Subcutaneous adipose tissue (tissue), 4 donors: ENCODE data around the gene COL24A1. TPM values are rescaled to one million over a fixed set of nuclear protein-coding genes. Genes with fewer than 3 reads are reported as not detected.

Experiments
- total RNA-seq, 4 donors: library from RNA; depleted of rRNA; stranded (reverse); fragments of >200 nt; gene quantifications; one replicate each; pipeline ENCODE4 v1.1.0, GENCODE V29; 2016
- TF ChIP-seq, protein P1 (sequence below): fragments of 450-650 bp; IDR thresholded peaks from one replicate; pipeline ENCODE4 v1.5.1; 2016; ENCODE audit warnings: low read depth, mild to moderate bottlenecking, control low read depth, antibody characterized with exemption, moderate library complexity

The COL24A1 gene
- total RNA-seq, 4 donors from 2014 or later, result 0.16 to 2.9 (median 1.3) TPM

DNA sequence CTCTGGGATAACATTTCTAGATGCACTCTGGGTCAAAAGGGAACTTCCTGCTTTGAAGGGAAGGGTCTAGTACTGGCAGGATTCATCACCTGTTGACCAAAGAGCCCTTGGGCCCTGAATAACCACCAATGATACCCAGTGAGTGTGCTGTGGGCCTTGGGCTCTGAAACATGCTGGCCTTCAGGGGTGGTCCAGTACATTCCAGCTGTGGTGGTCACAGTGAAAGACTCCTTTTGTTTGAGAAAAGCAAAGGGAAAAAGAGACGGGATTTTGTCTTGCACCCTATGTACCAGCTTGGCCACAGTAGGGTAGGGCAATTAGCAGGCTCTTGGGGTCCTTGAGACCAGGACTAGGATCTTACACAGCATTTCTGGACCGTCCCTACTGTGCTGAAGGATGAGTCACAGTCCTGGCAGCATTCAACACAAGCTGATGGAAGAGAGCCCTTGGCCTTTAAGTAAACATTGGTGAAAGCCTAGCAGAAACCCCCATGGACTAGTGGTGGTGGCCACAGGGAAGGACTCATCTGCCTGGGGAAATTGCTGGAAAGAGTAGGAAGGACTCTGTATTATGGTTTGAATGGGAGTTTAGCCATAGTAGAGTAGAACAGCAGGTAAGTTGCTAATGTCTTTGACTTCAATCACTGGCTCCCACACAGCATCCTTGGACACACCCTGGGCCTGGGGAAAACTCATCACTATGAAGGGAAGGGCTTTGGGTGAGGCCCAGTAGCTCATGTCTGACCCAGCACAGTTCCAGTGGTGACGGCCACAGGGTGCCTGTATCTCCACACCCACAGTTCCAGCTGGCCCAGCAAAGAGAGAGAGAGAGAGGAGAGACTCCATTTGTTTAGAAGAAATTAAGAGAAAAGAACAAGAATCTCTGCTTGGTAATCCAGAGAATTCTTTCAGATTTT is 87.5 kb downstream of the COL24A1 start:
- TF ChIP-seq, protein P1, sequence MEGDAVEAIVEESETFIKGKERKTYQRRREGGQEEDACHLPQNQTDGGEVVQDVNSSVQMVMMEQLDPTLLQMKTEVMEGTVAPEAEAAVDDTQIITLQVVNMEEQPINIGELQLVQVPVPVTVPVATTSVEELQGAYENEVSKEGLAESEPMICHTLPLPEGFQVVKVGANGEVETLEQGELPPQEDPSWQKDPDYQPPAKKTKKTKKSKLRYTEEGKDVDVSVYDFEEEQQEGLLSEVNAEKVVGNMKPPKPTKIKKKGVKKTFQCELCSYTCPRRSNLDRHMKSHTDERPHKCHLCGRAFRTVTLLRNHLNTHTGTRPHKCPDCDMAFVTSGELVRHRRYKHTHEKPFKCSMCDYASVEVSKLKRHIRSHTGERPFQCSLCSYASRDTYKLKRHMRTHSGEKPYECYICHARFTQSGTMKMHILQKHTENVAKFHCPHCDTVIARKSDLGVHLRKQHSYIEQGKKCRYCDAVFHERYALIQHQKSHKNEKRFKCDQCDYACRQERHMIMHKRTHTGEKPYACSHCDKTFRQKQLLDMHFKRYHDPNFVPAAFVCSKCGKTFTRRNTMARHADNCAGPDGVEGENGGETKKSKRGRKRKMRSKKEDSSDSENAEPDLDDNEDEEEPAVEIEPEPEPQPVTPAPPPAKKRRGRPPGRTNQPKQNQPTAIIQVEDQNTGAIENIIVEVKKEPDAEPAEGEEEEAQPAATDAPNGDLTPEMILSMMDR, result no peak

DNA sequence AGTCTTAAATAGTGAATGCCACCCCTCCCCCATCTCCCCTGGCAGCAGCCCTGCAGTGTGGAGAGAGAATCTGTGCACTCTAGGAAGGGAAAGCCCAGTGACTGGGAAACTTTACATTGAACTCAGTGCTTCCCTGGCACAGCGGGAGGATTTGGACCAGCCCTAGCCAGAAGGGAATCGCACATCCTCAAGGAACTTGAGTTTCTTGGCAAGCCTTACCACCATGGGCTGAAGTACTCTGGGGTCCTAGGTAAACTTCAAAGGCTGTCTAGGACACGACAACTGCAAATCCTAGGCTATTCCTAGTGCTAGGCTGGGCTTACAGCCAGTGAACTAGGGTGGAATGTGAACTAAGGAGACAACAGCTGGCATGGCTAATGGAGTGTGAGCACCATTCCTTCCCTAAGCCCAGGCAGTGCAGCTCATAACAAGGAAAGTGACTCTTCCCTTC is 88.3 kb downstream of the COL24A1 start:
- TF ChIP-seq, protein P1, result no peak

DNA sequence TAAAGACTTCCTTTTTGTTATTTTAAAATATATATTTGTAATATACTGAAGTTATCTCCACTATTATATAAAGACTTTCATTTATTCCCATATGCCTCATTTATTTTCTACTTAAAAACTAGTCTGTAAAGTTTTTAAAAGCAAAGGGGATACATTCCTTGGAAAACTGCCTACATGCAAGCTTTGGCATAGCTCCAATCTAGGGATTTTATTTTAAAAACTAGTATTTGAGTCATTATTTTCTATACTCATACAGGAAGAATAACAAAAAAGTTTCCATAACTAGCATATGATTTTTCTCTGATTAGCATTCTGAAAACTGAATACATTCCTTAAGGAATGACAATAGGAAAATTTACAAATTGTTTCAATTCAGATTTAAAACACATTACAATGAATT is 88.9 kb downstream of the COL24A1 start:
- TF ChIP-seq, protein P1, result no peak

DNA sequence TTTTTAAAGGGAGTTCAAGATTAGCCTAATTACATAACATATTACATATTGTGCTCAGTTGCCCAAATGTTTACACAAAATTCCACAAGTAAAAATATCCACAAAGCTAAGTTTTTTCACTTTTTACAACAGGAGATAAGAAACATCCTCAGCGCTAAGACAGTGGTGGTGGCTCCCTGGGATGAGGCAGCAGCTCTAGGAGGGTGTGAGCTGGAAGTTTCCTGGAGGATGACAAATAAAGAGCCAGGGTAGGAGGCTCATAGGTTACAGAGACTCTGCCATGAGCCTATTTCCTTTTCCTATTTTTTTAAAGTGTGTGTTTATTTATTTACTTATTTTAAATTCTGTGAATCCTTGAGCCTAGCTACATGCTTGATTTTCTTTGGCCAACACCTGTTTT is 91.7 kb downstream of the COL24A1 start:
- TF ChIP-seq, protein P1, result no peak

DNA sequence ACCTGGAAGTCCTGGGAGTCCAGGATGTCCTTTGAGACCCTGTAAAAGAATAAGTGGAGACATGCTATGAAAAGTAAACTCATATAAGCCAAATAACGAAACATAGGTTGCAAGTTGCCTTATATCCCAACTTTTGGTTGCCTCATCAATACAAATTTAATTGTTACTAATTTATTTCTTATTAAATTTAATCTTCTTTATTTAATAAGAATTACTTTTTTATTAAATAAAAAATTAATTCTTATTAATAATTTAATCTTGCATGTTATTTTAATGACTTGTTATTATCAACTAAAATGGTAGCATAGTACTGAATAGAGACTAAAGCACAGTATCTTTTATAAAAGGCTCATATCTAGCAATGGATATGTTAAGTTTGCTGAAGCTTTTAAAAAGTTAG is 92.9 kb downstream of the COL24A1 start:
- TF ChIP-seq, protein P1, result no peak

DNA sequence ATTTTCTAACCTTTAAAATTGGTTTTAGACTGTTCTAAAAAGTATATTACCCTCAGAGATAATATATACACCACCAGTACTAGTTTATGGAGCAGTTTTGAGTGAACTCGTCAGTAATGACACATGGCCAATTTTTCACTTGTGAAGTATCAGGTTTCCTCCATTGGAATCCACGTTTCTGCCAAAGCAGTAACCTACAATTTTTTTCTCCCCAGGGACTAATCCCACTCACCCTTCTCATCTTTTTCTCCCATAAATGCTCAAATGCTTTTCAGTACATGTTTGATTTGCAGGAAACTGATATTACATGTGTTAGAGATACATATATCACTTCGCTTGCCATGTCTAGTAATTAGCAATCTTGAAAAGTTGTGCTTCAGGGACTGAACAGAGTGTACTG is 94.1 kb downstream of the COL24A1 start:
- TF ChIP-seq, protein P1, result no peak

DNA sequence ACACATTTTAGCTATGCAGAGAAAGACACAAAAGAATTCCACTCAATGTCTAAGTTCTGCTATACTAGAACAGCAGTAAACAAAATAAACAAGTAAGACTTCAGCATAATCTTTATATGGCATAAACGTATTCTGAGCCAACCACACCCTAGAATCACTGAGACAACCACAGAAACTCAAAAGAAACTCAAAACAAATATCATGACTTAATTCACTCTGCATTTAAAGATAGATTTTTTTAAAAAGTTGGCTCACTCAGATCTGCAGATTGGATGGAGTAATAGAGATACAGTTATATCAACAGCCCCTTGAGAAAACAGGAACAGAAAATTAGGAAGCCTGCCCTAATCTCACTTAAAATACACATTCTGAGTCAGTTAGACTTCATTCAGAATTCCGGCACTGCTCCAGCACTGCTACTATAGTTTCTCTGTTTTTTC is 95.0 kb downstream of the COL24A1 start:
- TF ChIP-seq, protein P1, result no peak
